Panc1 (cell line): Measurements from ENCODE around the gene RTF1.

Experiments
- CTCF ChIP-seq: fragments of 450-650 bp; IDR thresholded peaks from 2 replicates; pipeline ENCODE4 v1.5.1; 2017; ENCODE audit warnings: mild to moderate bottlenecking
- POLR2AphosphoS5 ChIP-seq: IDR thresholded peaks from 2 replicates; pipeline ENCODE4 v1.6.1; 2012; ENCODE audit warnings: mild to moderate bottlenecking, low read depth, low read length, moderate library complexity
- SIN3A ChIP-seq: IDR thresholded peaks from 2 replicates; pipeline ENCODE4 v1.6.1; 2012; ENCODE audit warnings: low read depth, mild to moderate bottlenecking, low read length, moderate library complexity, borderline replicate concordance; ENCODE audit not compliant: insufficient read depth

- TF ChIP-seq POLR2AphosphoS5 (no peak), CTCF (no peak), SIN3A (no peak)
Measured at GRCh38 chr15:41476416-41477048, 59.6 kb downstream of the RTF1 start.
